GM18519 (cell line): ENCODE results near the gene CSGALNACT2.

Experiments
- ATAC-seq: cut with Tn5 transposase; IDR thresholded peaks from one replicate; pipeline ENCODE4 v1.9.1; 2021; ENCODE audit warnings: mild to moderate bottlenecking, moderate library complexity; ENCODE audit not compliant: unreplicated experiment, low FRiP score

The CSGALNACT2 gene

DNA sequence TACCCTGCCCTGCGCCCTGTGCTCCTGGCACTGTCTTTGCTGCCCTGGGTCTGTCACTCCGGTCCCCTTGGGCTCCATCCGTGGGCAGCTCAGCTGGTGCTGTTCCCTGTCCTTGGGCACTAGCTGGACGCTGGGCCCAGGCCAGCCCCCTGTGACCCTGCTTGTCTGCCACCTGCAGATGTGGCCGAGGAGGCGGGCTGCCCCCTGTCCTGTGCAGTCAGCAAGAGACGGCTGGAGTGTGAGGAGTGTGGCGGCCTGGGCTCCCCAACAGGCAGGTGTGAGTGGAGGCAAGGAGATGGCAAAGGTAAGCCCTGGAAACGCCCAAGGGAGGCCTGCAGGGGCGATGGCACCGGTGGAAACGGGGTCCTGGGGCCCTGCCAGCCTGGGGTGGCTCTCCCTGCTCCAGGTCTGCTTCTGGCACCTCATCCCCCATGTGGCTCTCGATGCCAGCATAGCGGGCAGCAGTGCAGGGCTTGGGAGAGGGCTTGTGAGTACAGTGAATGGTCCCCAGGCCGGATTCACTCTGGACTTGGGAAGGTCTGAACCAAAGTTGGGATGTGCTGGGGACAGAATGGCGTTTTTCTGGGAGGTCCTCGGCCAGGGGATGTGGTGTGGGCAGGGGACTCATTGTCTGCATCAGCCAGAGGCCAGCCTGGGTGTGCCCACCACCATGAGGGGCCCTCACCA is 26.2 kb upstream of the CSGALNACT2 start:
- ATAC-seq, result no peak

DNA sequence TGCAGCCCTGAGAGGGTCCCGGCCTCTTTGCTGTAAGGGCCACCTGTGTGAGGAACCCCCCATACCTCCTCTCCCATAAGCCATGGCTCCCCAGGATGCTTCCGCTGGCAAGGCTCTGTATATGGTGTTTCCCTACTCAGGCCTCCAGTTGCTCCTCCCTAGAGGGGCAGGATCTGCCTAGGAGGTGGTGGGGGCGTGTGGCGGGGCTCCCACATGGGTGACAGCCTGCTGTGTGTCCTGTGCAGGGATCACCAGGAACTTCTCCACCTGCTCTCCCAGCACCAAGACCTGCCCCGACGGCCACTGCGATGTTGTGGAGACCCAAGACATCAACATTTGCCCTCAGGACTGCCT is 25.7 kb upstream of the CSGALNACT2 start:
- no peak for ATAC-seq

DNA sequence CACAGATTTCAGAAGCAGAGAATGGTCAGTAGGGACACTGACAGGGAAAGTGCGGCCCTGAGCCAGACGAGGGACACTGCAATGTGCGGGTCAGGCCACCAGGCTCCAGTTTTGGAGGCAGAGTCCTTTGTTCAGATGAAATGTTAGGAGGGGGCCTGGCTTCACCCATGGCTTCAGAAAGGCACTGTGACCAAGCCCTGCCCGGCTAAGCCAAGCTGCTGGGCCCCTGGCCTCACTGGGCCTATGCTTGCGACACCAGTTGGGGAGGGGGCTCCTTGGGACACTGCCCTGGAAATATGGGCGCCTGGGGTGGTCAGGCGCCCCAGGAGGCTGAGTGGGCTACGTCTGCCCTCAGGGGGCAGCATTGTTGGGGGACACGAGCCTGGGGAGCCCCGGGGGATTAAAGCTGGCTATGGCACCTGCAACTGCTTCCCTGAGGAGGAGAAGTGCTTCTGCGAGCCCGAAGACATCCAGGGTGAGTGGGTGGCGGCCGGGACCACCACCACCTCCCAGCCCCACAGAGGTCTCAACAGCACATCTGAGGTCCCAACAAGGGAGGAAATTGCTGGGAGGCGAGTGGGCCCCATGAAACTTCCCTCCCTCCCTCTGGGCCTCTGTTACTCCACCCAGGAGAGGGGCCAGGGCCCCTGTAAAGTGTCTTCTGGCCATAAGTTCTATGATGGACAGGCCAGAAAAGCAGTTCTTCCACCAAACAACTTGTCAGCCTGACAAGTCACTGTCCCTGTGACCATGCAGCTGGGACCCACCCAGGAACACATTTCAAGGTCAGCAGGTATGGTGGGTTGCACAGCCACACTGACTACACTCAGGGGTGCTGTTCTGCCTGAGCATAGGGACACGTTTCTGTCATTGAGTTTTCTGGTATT is 24.8 kb upstream of the CSGALNACT2 start:
- ATAC-seq, result no peak

DNA sequence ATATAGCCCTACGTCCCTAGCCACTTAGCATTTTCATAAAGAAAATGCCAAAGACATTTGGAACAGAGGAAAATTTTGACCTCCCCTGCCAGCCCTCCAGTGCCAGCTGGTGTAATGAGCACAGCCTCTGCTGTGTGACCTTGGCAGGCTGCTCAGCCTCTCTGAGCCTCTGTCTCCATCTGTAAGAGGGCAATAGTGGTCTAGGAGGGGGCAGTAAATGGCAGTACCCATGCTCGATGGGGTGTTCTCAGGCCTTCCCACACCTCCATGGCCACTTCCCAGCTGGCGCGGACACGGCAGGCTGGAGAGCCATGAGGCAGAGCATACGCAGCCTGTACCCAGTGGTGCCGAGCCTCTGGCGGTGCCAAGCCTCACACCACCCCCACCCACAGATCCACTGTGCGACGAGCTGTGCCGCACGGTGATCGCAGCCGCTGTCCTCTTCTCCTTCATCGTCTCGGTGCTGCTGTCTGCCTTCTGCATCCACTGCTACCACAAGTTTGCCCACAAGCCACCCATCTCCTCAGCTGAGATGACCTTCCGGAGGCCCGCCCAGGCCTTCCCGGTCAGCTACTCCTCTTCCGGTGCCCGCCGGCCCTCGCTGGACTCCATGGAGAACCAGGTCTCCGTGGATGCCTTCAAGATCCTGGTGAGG is 24.0 kb upstream of the CSGALNACT2 start:
- ATAC-seq, result no peak

DNA sequence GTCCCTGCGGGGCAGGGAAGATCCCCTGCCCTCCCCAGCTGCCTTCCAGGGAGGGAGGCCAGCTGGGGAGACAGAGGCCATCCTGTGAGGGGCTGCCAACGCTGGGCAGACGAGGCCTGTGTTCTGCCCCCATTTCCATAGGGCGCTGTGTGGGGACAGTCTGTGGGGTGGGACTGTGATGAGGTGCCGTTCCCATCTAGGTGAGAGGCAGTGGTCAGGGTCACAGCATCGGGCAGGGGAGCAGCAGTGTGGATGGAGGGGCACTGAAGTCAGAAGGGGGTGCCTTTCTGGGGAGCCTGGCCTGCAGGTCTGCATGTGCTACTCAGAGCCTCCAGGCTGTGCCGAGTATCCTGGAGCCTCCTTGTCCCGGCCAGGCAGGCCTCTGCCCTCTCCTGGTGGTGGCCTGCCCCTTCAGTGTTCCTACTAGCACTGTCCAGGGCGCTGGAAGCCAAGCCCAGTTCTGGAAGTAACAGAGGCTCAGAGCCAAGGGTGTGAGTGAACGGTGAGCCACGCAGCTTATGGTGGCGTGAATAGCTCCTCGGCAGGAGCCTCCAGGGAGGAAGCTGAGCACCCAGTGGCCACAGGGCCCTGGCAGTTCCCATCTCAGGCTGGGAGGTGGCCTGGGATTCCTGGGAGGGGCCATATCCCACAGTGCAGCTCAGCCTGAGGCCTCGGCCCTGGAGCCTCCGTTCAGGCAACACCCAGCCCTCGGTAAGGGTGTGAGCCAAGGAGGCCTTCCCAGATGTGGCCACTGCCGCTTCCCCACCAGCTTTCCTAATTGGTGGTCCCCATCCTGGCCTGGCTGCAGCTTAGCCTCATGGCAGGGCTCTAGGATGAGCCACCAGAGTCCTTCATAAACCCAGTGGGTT is 23.3 kb upstream of the CSGALNACT2 start:
- ATAC-seq, result no peak

DNA sequence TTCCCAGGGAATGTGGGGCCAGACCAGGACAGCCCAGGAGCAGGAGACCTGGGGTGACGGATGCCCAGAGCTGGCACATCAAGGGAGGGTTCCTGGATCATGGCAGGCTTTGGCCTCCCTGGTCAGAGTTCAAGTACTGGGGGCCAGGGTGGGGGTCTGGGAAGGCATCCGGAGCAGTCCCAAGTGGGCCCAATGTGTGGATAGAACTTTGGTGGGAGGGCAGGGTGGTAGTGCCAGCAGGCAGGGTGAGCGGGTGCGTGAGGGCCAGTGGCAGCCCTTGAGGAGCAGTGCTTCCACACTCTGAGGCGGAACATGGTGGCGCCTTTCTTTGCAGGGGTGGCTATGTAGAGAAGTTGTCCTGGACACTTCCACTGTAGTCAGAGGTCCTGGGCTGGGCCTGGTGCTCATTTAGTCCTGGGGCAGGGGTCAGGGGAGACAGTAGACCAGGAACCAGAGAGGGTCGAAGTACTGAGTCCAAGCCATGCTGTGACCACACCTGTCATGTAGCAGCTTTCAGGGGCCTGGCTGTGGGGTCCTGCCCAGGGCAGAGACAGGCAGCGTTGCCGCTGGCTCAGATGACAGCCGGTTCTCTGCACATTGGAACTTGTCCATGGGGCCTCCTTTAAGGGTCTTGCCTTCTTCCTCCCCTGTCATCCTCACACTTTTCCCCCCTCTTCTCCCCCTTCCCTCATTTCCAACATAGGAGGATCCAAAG is 22.2 kb upstream of the CSGALNACT2 start:
- no peak for ATAC-seq

DNA sequence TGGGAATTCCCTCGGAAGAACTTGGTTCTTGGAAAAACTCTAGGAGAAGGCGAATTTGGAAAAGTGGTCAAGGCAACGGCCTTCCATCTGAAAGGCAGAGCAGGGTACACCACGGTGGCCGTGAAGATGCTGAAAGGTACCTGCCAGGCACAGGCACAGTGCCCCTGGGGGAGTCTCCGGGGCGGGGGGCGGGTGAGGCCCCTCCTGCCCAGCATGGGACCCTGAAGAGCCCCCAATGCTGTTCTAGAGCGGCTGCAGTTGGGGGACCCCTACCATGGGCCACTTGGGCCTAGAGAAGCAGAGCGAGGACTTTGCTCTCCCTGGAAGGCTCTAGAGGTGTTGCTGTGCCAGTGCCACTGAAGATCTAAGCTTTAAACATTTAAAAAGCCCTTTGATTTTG is 21.6 kb upstream of the CSGALNACT2 start:
- no peak for ATAC-seq

DNA sequence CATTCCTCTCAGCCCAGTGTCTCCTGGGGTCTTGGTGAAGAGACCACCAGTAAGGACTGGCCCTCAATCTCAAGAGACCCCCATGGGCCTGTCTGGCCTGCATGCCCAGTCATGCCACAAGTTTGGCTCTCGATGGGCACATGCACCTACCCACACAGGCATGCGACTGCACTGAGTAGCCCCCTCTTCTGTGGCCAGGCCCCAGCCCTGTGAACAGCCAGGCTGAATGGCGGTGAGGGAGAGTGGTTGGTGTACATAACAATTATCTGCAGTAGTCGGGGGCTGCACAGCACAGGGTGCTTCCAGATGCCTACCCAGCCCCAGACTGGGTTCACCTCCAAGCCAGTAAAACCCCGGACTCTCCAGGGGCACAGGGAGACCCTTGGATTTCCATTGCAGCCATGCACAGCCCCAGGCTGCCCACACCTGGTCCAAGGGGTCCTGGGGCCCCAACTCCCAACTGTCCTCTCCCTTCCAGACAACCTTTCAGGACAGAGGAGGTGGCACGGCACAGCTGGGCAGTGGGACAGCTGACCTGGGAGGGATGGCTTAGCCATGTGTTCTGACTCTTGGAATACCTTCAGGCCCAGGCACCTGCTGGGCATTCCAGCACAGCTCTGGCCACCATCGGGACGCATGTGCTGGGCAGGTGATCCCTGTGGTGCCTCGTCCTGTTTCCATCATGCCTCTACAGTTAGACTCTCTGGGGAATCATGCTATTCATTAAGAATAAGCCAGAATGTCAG is 21.0 kb upstream of the CSGALNACT2 start:
- ATAC-seq, result no peak

DNA sequence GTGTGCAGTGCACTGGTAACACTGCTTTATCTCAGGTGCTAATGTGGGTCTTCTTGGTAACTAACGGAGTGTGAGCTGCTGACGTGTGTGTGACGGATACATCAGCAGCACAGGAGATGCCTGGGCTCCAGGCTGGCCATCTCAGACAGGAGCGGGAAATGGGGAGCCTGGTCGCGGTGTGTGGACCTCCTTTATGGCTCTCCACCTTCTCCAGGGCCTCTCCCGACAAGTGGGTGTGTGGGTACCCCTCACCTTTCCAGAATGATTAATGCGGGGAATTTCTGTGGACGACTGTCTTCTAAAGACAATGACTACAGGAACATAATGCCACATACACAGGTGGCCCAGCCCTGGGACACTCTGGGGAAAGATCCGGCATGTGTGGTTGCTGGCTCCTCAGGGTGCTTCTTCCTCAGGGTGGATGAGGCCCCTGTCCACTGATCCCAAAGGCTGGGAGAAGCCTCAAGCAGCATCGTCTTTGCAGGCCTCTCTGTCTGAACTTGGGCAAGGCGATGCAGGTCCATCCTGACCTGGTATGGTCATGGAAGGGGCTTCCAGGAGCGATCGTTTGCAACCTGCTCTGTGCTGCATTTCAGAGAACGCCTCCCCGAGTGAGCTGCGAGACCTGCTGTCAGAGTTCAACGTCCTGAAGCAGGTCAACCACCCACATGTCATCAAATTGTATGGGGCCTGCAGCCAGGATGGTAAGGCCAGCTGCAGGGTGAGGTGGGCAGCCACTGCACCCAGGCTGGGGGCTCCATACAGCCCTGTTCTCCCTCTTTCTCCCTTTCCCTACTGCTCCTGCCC is 20.3 kb upstream of the CSGALNACT2 start:
- no peak for ATAC-seq

DNA sequence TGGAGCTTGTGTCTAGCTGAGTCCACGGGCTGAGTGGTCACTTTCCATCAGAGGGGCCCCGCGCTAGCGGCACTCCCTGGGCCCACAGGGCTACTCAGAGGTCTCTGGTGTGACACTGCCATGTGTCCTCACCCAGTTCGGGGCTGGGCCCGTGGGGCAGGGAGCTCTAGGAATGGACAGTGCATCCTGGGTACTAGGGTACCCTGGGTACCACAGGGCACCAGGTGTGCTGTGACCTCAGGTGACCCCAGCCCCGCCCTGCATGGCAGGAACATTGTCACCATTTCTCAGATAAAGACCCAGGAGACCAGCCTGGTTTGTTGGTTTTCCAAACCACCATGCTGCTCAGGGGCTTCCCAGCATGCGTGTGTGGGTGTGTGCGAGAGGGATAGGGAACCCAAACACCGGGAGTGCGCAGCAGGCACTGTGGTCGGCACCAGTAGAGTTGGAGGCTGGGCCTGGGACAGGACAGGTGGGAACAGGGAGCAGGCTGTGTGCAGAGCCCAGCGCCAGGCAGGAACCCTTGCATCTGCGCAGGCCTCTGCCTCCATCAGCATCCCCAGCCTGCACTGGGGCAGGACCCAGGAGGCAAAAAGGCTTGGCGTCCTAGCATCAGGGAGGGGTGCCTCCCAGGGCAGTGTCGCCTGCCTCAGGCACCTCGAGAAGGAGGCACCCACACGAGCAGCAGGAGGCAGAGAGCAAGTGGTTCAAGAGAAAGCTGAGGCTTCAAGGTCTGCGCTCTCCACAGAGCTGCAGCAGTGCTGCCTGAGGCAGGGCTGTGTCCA is 19.4 kb upstream of the CSGALNACT2 start:
- ATAC-seq, result no peak

DNA sequence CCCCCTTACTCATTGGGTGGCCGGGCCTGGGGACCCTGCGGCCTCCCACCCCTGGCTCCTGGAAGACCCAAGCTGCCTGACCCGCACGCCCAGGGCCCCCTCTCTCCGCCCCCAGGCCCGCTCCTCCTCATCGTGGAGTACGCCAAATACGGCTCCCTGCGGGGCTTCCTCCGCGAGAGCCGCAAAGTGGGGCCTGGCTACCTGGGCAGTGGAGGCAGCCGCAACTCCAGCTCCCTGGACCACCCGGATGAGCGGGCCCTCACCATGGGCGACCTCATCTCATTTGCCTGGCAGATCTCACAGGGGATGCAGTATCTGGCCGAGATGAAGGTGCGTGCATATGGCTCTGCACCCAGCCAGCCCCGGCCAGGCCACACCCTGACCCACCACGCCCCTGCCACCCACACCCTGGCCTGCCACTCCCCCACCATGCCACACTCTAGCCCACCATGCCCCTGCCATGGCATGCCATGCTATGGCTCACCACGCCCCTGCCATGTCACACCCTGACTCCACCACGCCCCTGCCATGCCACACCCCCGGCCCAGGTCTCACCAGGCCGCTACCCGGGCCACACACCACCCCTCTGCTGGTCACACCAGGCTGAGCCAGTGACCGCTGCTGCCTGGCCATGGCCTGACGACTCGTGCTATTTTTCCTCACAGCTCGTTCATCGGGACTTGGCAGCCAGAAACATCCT is 18.7 kb upstream of the CSGALNACT2 start:
- ATAC-seq, result no peak

DNA sequence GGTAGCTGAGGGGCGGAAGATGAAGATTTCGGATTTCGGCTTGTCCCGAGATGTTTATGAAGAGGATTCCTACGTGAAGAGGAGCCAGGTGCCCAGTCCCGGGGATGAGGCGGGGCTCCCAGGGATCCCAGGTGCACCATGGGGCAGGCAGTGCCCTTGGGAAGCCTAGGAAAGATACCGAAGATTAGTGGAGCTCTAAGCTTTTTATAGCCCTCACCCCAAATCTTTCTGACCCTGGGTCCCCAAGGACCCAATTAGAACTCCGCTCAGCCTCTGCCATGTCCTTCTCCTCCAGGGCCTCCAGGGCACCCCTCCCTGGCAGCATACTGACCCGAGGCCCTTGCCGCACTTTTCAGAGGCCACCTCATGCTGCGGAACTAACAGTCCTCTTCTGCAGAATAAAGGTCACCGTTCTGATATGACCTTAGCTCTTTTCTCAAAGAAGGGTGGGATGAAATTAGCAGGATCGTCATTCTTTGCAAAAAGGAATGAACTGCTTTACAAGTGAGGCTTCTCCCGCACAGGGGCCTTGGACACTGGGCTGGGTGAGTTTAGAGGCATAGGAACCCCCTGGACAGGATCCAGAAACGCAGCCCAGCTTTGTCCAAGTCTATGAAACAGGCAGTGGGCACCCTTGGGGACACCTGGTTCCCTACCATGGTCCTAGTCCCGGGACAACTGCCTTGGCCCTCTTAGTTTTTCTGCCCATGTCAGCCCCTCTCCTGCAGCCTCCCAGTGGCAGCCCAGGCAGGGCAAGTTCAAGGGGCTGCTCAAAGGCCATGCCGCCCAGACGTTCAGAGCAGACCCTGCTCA is 17.9 kb upstream of the CSGALNACT2 start:
- ATAC-seq, result no peak

DNA sequence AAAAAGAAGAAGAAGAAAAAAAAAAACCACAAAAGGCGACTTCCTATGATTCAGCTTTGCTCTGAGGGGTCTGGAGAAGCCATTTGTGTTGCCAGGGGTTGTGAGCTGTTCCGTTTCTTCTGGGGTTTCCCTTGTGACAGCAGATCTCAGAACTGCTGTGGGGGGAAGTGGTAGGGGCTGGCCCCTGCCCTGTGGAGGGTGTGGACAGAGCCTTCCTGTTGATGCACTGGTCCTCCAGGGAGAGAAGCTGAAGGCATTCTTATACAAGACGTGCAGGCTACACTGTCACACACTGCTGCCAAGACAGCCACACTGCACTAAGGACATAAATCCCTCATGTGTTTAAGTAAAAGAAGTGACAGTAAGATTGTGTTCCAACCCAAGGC is 17.3 kb upstream of the CSGALNACT2 start:
- peak; percentile 91 for ATAC-seq

DNA sequence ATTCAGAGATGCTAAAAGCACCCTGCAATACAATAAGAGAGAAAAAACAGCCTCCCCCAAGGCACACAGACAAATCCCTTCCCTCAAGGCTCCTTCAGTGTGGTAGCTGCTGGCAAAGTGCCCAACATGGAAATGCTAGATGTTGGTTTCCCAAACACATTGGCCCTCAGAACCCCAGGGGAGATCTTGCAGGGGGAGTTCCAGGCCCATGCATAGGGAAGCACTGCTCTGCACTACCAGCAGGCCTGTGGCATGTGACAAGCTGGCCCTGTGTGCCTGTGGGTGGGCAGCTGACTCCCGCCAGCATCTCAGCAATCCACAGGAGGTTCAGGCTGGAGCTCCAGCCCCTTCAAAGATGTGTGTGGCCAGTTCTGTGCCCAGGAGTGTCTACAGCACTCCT is 16.8 kb upstream of the CSGALNACT2 start:
- no peak for ATAC-seq

DNA sequence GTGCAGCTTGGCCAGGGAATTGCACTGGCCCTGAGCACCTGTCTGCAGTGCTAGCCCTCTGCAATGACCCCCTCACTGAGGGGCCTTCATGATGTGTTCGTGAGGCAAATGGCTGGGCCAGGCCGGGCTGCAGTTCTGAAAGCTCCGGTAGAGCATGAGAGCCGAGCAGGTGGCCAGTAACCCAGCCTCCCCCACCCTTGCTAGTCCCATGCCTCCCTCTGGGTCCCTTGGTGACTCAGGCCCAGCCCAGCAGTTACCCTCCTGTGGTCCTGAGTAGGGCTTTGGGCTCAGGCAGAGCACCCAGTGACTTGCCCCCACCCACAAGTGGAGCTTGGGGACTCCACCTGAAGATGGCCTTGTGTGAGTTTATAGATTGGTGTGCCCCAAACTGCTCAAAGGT is 16.1 kb upstream of the CSGALNACT2 start:
- no peak for ATAC-seq

DNA sequence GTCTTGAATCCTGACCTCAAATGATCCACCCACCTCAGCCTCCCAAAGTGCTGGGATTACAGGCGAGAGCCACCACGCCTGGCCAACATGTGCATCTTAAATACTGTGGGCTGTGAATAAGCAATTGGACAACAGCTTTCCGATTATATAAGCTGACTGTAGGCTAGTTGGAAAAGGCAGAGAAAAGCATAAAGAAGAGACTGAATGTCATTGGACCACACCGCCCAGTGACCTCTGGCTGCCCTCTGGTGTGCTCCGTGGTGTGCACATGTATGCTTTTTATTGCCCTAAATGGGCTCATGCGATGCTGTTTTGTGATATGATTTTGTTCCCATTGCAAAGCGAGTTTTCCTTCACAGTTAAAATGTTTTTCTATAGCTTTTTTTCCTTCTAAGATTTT is 15.4 kb upstream of the CSGALNACT2 start:
- no peak for ATAC-seq
